Iris pigment epithelial cell (primary cell): ENCODE results near the gene MAD1L1.

Experiments
- DNase-seq: peaks from one replicate; pipeline ENCODE4 v3.0.0-alpha.2; 2011; ENCODE audit warnings: low read depth

MAD1L1 gene

DNA sequence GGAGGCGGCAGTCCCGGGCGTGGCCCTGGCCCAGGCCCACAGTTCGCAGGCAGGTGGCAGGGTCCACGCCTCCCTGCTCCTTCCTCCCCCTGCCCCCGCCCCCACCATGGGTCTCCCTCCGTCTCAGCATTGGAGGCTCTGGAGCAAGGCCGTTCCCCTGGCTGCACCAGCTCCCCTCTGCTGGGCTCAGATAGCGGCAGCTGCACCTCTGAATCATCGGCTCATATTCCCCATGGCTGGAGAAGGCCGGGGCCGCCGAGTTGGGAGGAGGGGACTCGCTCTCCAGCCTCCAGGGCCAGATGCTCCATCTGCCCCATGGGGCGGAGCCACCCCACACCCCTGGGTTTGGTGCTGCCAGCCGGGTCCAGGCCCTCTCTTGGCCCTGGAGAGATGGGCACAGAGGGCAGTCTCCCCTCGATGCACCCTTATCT lies 417.7 kb downstream of the MAD1L1 start:
- no peak for DNase-seq

DNA sequence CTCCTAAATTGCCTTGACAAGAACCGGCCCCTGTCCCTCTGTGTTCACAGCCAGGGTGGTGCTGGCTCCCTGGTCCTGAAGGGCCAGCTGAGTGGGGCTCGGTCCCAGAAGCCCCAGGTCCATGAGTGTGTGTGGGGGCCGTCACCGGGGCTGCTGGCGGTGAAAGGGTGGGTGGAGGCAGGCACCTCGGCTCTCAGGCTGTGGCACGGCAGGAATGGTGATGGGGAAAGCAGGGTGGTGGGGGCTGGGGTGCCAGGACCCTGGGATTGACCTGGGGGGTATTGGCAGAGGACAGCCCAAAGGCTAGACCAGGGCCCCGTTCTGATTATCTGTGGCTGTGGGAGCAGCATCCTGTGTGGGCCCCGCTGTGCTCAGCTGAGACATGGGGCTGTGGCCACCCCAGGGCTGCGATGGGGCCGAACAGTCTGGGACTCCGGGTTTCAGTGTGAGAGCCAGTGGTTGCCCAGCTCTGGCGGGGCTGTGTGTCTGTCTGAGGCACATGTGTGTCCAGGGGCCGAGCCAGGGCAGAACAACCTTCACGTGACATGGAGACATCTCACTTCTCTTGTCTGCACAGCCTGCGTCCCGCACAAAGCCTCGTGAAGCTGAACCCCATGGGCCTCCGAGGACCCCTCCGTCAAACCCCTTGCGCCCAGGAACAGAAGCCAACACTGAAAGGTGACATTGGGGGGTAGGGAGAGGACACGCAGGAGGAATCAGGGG lies 418.5 kb downstream of the MAD1L1 start:
- no peak for DNase-seq

DNA sequence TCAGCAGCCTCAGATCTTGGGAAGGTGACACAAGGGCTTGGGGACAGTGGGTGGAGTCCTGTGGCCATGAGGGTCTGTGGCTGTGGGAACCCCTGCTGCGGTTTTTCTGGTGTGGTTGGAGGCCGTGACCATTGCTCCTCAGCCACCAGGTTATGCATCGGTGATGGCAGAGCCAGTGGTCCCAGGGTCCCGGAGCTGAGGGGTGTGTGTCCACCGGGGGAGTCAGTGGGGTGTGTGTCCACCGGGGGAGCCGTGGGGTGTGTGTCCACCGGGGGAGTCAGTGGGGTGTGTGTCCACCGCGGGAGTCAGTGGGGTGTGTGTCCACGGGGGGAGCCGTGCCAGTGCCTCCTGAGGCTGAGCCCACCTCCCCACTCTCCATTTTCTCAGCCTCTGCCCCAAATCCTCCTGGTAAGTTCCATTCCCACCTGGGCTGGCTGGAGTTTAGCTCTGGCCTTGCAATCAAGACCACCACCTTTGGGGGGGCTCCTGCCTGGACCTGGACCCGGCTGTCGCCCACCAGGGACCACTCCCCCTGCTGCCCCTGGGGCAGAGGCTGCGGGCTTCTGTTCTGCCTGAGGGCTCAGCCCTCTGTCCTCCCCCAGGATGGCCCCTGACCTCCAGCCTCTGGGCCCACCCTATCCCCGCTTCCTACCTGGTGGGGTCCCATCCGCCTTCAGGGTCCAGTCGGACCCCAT lies 419.2 kb downstream of the MAD1L1 start:
- no peak for DNase-seq

DNA sequence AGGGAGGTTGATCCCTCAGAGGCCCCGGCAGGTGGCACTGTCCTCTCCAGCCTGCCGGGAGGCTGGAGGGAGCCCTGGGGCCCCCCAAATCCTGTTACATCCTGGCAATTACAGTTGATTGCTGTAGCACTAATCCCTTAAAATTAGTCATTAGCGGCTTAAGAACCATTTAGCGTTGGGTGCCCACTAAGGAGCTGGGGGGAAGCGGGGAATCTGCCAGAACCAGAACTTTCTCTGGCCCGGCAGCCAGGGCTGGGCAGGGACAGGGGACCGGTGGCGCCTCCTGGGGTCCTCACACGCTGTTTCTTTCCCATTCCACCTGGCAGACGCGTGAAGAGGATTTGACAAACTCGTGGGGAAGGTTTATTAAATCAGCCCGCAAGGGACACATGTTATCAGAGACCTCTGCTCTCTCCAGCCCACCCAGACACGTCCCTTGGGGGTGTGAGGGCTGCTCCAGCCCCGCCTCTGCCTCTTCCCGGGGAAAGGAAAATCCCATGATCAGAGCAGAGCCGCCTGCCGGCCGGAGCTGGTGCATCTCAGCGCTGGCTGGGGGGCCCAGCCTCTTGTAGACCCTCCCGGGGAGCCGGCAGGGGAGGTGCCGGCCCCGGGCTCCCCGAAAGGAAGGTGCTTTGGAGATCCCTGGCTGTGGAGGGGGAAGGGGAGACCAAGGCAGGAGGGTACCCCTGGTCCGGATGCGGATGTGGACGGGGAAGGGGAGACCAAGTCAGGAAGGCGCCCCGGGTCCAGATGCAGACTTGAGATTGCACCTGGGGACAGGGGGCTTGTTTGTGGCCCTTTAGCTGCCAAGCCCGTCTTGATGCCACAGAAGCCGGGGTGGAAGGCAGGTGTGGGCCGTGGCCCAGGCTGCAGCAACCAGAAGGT lies 420.0 kb downstream of the MAD1L1 start:
- DNase-seq, result no peak

DNA sequence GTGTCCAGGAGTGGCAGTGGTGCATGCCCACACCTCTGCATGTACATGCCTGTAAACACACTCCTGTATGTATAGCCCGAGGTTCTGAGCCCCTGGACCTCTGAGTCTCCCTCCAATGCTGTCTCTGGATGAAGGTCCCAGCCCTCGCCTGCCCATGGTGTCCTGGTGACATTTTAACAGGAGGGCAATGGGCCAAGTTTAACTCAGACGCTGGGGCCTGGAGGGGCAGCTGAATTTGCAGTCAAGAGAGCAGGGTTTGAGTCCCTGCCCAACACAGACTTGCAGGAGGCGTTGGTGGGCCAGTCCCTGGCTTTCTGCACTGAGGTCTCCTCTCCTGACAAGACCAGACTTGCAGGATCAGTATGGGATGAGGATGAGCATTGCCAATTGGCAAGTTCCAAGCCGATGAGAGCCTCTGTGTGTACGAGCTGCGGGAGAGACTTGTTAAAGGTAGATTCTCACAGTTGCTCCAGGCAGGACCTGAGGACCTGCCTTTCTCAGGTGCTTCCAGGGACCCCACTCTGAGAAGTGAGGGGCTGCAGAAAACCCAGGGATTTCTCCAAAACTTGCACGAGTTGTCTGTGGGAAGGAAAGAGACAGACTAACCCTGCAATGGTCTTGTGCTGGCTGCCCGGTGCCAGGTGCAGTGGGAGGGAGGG lies 420.8 kb downstream of the MAD1L1 start:
- DNase-seq, result no peak

DNA sequence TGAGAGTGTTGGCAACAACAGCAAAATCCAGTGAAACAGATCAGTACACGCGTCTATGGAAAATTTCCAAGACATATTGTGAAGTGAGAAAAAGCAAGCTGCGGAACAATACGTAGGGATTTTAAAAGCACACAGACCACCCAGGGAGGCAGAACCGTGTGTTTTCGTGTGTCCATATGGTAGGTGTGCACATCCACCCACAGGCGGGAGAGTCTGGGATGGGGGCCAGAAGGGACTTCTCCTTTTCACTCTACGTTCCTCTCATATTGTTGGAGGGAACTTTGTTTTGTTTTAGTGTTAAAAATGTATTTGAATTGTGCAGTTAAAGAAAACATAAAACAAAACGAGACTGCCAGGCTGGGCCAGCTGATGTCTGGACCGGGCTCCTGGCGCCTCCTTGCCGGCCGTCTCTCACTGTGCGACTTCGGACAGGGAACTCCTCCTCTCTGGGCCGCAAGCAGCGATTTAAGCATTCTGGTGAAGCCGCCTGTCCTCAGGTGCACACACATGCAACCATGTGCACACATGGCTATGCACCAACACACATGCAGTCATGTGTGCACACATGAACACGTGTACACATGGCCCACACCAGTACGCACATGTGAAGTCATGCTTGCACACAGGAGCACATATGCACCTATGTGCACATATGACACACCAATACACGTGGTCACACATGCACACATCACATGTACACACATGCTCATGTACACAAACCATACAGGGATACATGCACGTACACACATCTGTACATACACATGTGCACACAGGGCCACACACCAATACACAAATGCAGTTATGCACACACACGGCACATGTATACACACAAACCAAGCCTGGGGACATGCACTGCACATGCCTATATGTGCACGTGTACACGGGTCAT lies 421.5 kb downstream of the MAD1L1 start:
- peak; percentile 19 for DNase-seq

DNA sequence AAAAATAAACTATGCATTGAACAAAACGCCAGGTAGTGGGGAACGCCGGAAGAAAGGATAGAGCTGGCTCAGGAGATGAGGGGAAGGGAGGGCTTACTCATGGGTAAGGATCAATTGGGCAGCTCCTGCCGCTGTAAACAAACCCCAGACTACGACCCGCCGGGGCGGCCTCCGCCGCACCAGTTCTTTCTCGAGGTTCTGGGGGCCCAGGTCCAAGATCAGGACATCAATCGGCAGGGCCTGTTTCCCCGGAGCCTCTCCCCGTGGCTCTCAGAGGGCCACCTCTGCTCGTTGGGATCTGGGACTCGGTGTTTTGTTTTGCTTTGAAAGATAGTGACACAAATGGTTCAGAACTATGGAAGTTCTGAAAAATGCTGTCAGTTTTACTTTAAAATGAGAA lies 422.2 kb downstream of the MAD1L1 start:
- no peak for DNase-seq

DNA sequence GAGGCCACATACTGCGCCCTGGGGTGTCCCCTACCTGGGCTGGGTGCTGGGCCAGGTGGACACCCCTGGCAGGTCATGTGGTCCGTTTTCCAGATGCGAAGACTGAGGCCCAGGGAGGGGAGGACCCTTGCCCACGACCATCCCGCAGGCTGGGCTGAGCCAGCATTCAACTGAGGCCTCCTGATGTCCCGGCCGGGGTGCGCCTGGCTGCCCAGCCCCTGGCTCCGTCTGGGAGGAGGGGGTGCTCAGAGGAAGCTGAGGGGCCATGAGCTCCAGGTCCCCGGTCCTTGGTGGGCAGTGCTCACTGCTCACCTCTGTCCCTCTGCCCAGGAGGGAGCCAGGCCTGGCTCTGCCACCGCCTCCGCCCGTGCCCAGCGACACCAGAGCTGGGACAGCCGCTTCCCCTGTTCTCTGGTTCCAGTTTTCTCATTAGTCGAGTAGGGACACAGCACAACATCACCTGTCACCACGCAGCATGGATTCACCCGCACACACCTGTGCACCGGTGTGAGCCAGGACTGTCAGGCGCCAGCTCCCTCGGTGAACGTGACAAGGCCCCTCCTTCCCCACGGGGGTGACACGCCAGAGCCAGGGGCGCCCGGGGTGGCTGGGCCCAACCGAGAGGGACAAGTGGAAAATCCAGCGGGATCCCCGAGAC lies 423.0 kb downstream of the MAD1L1 start:
- DNase-seq, result no peak

DNA sequence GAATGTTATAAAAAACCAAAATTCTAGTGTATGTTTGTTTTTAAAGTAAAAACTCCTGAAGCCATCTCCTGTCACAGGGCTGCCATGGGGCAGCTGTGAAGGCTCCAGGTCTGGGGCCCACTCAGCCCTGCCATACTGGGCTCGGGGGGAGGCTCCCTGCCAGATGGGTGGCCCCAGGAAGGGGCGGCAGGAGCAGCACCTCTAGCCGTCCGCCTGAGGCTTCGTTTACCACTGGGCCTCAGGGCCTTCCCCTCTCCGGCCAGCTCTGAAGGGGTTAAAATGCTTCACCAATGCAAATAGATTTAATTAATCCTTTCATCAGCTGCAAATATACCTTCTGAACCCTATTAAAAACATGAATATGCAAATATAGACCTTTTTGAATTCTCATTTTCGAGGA lies 423.7 kb downstream of the MAD1L1 start:
- DNase-seq, result no peak

DNA sequence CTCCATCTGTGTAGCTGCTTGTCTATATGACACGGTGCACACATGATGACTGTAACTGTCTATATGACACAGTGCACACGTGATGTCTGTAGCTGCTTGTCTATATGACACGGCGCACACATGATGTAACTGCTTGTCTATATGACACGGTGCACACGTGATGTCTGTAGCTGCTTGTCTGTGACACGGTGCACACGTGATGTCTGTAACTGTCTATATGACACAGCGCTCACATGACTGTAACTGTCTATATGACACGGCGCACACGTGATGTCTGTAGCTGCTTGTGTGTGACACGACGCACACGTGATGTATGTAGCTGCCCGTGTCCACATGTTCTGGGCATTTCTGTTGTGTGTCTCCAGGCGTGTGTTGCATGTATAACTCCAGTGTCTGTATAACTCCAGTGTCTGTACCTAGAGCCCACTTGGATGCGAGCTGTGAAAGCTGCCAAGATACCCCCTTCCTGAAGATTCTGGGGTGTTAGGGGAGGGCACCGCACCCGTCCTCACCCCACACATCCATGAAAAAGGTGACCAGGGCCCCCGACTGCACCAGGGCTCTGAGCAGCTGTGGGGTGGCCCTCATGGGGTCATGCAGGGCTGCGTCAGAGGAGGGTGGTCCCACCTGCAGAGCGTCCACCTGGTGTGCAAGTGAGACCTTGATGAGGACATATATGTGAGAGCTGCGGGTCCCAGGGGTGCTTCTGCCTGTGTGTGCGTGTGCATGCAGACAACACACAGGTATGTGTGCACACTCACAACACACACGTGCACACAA lies 424.7 kb downstream of the MAD1L1 start:
- DNase-seq, result no peak

DNA sequence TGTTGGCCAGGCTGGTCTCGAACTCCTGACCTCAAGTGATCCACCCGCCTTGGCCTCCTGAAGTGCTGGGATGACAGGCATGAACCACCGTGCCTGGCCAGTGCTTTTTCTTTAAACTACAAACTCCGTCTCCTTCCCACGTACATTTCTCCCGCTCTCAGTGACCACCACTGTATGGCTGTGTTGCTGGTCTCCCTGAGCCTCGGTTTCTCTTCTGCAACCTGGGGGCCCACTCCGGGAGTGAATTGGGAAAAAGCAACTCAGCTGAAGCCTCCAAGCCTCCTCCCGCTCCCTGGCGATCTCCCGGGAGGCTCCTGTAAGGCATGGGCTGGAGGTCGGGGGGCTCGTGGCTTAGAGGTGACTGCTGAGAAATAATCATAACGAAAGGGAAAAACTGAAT lies 426.4 kb downstream of the MAD1L1 start:
- no peak for DNase-seq

DNA sequence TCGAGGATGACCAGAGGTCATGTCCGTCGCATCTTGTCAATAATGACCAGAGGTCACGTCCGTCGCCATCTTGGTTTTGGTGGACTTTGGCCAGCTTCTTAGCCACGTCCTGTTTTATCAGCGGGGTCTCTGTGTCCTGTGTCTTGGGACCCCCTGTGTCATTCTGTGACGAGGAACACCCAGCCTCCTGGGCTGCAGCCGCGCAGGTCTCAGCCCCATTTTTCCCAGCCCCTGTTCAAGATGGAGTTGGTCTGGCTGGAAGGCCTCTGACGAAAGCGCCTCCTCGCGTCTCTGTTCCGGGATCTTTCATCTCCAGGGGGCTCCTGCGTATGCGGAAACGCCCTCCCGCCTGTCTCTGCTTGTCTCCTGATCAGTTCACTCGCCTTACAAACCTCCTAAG lies 428.4 kb downstream of the MAD1L1 start:
- no peak for DNase-seq

DNA sequence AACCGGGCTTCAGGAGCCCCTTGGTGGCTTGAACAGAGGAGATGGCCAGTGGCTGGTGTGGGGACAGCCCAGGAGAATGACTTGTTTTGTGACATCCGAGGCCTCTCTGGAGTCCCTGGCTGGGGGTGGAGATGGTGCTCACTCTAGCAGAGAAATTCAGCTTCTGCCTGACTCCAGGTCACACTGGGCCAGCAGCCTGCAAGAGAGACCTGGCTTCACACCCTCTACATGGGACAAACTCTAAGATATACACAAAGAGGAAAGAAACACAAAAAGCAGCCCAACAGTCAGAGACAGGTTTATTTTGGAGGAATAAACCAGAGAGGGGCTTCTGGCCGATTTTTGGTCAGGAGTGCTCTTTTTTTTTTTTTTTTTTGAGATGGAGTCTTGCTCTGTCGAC lies 429.8 kb downstream of the MAD1L1 start:
- DNase-seq, result no peak

DNA sequence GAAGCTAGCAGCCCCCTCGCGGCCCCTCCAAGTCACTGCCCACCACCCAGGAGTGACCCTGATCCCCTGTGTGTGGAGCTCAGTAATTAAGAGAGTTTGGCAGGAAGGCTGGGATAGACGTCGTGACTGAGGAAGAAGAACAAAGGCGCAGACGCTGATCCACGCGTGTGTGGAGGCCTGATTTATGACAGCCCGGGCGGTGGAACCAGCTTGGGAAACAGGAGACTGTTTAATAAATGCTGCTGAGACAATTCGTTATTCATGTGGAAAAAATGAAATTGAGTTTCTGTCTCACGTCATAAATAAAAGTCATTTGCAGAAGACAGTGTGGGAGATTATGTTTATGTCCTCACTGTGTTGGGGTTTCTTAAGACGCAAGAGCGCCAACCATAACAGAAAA lies 431.8 kb downstream of the MAD1L1 start:
- DNase-seq, result no peak

DNA sequence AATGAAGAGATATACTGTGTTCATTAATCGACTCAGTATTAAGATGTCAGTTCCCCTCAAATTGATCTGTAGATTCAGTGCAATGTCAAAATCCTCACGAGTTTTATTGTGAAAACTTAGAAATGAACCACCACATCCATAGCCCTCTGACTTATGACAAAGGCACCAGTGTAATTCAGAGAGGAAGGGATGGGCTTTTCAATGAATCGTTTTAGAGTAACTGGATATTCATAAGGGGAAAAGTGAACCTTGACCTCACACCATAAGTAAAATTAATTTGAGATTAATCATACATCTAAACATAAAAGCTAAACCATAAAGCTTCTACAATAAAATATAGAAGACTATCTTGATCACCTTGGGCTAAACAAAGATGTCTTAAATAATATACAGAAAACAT lies 434.6 kb downstream of the MAD1L1 start:
- no peak for DNase-seq

DNA sequence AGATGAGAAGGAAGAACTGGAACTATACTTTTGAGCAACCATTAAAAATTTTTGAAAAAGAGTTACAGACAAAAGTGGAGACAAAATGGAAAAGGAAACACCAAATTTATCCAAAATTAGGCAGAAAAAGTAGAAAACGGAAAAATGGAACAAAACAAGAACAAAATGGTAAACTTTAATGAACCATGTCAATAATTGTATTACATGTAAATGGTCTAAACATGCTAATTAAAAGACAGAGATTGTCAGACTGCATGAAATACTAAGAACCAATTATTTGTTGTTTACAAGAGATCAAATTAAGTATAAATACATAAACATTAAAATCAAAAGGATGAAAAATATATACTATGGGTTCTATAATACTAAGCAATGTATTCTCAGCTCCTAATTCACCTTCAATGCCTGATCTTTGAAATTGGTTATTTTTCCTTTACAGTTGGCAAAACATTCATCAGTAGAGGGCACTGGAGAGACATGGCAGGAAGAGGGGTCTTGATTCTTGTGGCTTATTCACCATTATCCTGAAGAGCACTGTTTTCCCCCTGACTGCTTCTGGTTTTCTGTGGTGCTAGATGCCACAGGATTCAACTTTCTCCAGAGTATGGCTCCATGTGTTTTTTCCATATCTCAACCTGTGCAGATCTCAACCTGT lies 437.7 kb downstream of the MAD1L1 start:
- no peak for DNase-seq

DNA sequence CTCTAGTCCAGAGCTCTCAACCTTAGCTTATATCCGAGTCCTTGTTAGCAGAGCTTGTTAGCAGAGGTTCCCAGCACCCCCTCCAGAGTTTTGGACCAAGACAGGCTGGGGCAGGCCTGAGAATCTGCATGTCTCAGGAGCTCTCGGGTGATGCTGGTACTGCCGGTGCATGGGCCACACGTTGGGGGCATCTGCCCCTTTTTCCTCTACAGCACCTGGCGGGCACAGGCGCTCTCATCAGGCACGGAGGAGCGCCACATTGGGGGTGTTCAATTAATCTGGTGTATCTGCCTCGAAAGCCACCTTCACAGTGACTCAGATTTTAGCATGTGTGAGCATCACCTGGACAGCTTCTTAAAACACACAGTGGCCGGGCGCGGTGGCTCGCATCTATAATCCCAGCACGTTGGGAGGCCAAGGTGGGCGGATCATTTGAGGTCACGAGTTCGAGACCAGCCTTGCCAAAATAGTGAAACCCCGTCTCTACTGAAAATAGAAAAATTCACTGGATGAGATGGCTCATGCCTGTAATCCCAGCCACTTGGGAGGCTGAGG lies 445.0 kb downstream of the MAD1L1 start:
- no peak for DNase-seq

DNA sequence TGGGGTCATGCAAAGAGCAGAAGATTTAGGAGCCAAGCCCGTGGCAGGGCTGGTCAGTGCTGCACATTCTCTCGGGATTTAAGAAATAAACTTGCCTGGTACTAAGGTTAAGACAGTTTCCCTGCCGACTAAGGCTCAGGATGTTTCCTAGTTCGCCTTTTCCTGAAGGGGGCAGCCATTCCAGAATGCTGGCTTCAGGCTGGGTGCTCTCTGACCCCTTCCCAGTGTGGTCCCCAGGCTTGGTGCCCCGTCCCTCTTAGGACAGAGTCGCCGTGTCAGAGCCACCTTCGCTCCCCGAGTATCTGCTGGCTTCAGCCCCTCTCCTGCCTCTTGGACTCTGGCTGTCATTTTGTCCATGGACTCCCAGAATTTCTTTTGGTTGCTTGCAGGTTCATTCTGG lies 445.5 kb downstream of the MAD1L1 start:
- DNase-seq, result no peak

DNA sequence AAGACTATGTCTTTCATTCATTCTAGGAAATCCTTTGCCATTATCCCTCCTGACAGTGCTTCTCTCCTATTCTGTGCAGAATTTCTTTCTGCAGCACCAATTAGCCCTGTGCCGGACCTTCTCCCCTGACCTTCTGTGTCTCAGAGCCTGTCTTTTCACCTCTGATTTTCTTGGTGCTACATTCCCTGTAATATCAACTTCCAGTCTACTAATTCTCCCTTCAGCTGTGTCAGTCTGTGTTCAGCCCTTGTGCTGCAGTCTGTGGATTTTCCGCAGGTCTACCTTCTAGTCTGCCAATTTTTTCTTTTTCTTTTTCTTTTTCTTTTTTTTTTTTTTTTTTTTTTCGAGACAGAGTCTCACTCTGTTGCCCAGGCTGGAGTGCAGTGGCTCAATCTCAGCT lies 446.9 kb downstream of the MAD1L1 start:
- no peak for DNase-seq
